Muscle layer of colon (tissue), 2 donors: ENCODE measurements around the gene SLC5A11.

Experiments used
- H3K27ac ChIP-seq: one replicate; pipeline ENCODE4 v1.7.0; 2013; ENCODE audit warnings: low read depth, mild to moderate bottlenecking, low read length, moderate library complexity
- H3K27me3 ChIP-seq, 2 donors: one replicate each; pipeline ENCODE4 v1.7.0; 2013; ENCODE audit warnings: low read length in 2 of 2, mild to moderate bottlenecking in 2 of 2; ENCODE audit not compliant: insufficient read depth in 2 of 2, control insufficient read depth in 1 of 2
- H3K36me3 ChIP-seq: one replicate; pipeline ENCODE4 v1.7.0; 2013; ENCODE audit warnings: mild to moderate bottlenecking, low read length; ENCODE audit not compliant: insufficient read depth
- H3K4me1 ChIP-seq: one replicate; pipeline ENCODE4 v1.7.0; 2013; ENCODE audit warnings: mild to moderate bottlenecking, low read length; ENCODE audit not compliant: insufficient read depth
- H3K4me3 ChIP-seq, 2 donors: one replicate each; pipeline ENCODE4 v1.7.0; 2013; ENCODE audit warnings: low read length in 2 of 2, low read depth in 1 of 2, mild to moderate bottlenecking in 1 of 2, moderate library complexity in 1 of 2
- H3K9ac ChIP-seq: one replicate; pipeline ENCODE4 v1.7.0; 2013; ENCODE audit warnings: low read length
- H3K9me3 ChIP-seq: one replicate; pipeline ENCODE4 v1.7.0; 2013; ENCODE audit warnings: mild to moderate bottlenecking, low read length
- donor health status: abdominal sarcoma.
- donor health status: Adenocarcinoma of cecum.

Gene SLC5A11

GRCh38 chr16:24906901-24907300 lies 61.1 kb downstream of the SLC5A11 start:
- Histone ChIP-seq H3K4me3 (no peak overlapping the region), H3K27me3 (no peaks in the 10 kb centered on the region), H3K9me3 (no peaks in the 10 kb centered on the region), H3K4me1 (no peaks in the 10 kb centered on the region), H3K36me3 (no peaks in the 10 kb centered on the region), H3K27ac (no peak overlapping the region), H3K9ac (no peak overlapping the region)

- Histone ChIP-seq H3K9ac (no peak overlapping the region), H3K4me3 (no peak overlapping the region), H3K36me3 (no peaks in the 10 kb centered on the region), H3K27ac (no peak overlapping the region), H3K4me1 (no peaks in the 10 kb centered on the region), H3K9me3 (no peaks in the 10 kb centered on the region), H3K27me3 (no peaks in the 10 kb centered on the region)
These were observed 63.0 kb downstream of the SLC5A11 start for GRCh38 chr16:24908716-24909115.

- H3K4me3 ChIP-seq, result no peak overlapping the region
- no peaks in the 10 kb centered on the region for H3K27me3 ChIP-seq
- H3K4me1 ChIP-seq, result no peaks in the 10 kb centered on the region
These were observed 64.1 kb downstream of the SLC5A11 start for GRCh38 chr16:24909856-24910255.

GRCh38 chr16:24915019-24915418 lies 69.3 kb downstream of the SLC5A11 start:
- Histone ChIP-seq H3K9ac (no peak overlapping the region), H3K27me3 (no peaks in the 10 kb centered on the region), H3K4me1 (no peaks in the 10 kb centered on the region), H3K9me3 (no peaks in the 10 kb centered on the region), H3K36me3 (peaks cover 18% of the 10 kb centered on the region), H3K27ac (no peak overlapping the region), H3K4me3 (no peak overlapping the region)

More at GRCh38 chr16:24909856-24910255, 64.1 kb downstream of the SLC5A11 start:
- Histone ChIP-seq H3K9me3 (no peaks in the 10 kb centered on the region), H3K27ac (no peak overlapping the region), H3K9ac (no peak overlapping the region), H3K36me3 (no peaks in the 10 kb centered on the region)

DNA sequence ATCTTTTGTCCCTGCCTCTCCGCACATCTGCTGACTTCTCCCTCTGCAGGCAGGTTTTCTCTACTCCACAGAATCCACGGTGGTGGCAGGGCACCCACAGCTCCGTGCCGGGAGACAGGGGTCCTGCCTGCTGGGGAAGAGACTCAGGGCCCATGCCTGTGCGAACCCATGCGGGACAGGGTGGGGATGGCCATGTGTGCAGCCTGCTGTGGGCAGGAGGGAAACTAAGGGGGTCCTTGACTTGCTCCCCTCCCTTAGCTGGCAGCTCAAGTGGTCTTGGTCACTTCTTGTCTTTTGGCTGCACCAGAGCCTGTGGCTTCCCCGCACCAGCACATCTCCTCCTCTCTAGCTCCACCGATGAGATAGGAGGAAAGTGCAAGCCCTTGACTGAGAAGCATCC lies 69.8 kb downstream of the SLC5A11 start:
- Histone ChIP-seq H3K4me3 (no peak overlapping the region), H3K4me1 (no peaks in the 10 kb centered on the region), H3K27ac (no peak overlapping the region), H3K9me3 (no peaks in the 10 kb centered on the region), H3K36me3 (peaks cover 23% of the 10 kb centered on the region), H3K9ac (no peak overlapping the region), H3K27me3 (no peaks in the 10 kb centered on the region)

DNA sequence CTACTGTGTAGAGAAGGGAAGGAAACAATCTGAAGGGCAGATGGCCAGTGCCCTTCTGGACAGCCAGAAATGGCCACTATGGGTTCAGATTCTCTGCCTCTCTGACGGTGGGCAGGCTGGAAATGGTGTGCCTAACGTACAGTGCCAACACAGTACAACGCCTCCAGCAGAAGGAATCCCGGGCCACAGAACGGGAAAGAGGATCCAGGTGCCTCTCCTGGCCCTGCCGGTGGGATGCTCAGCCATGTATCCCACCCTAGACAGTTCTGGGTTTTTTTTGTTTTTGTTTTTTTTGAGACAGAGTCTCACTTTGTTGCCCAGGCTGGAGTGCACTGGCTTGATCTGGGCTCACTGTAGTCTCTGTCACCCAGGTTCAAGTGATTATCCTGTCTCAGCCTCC lies 71.5 kb downstream of the SLC5A11 start:
- Histone ChIP-seq H3K36me3 (peaks cover 39% of the 10 kb centered on the region), H3K9ac (no peak overlapping the region), H3K4me1 (no peaks in the 10 kb centered on the region), H3K27me3 (no peaks in the 10 kb centered on the region), H3K9me3 (no peaks in the 10 kb centered on the region), H3K4me3 (no peak overlapping the region), H3K27ac (no peak overlapping the region)

GRCh38 chr16:24917891-24918290 lies 72.1 kb downstream of the SLC5A11 start:
- Histone ChIP-seq H3K27me3 (no peaks in the 10 kb centered on the region), H3K4me3 (no peak overlapping the region), H3K27ac (no peak overlapping the region), H3K9ac (no peak overlapping the region), H3K4me1 (no peaks in the 10 kb centered on the region), H3K9me3 (no peaks in the 10 kb centered on the region), H3K36me3 (peaks cover 39% of the 10 kb centered on the region)

DNA sequence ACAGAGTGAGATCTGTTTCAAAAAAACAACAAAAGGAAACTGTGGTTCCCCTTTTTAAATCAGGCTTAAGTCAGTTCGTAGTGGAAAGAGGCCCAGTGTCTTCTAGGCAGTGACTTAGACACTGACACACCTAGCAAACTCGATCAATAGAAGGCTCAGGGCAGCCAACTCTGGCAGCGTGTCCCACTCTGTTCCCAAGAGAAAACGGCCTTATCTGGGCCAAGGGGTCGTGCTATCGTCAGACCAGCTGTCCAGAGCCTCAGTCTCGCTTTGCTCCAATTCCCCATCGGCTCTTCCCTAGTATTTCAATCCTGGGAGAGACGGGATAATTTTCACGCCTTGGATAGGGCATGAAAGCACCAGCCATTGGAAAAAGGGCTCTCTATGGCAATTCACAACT lies 72.9 kb downstream of the SLC5A11 start:
- Histone ChIP-seq H3K9ac (no peak overlapping the region), H3K27ac (no peak overlapping the region), H3K36me3 (peaks cover 39% of the 10 kb centered on the region), H3K4me1 (no peaks in the 10 kb centered on the region), H3K9me3 (no peaks in the 10 kb centered on the region), H3K27me3 (no peaks in the 10 kb centered on the region), H3K4me3 (no peak overlapping the region)

- Histone ChIP-seq H3K36me3 (peaks cover 39% of the 10 kb centered on the region), H3K4me3 (no peak overlapping the region), H3K27me3 (no peaks in the 10 kb centered on the region), H3K4me1 (no peaks in the 10 kb centered on the region), H3K9me3 (no peaks in the 10 kb centered on the region), H3K27ac (no peak overlapping the region), H3K9ac (no peak overlapping the region)
These were observed 73.8 kb downstream of the SLC5A11 start for GRCh38 chr16:24919536-24919935.

DNA sequence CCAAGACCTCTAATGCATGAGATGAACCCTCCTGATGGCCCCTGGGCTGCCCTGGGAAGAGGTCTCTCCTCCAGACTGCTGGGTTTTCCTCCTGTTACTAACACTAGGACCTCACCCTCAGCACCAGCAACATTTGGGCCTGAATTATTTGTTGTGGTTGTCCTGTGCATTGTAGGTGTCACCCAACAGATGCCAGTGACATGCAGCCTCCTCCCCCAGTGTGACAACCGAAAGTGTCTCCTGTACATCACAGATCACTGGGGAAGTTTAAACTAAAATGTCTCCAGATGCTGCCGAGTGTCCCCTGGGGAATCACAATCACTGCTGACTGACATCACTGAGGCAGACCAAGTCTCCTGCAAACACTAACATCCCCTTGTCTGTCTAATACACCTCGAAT lies 74.8 kb downstream of the SLC5A11 start:
- Histone ChIP-seq H3K36me3 (peaks cover 39% of the 10 kb centered on the region), H3K9ac (no peak overlapping the region), H3K27ac (no peak overlapping the region), H3K4me1 (no peaks in the 10 kb centered on the region), H3K27me3 (no peaks in the 10 kb centered on the region), H3K9me3 (no peaks in the 10 kb centered on the region), H3K4me3 (no peak overlapping the region)

DNA sequence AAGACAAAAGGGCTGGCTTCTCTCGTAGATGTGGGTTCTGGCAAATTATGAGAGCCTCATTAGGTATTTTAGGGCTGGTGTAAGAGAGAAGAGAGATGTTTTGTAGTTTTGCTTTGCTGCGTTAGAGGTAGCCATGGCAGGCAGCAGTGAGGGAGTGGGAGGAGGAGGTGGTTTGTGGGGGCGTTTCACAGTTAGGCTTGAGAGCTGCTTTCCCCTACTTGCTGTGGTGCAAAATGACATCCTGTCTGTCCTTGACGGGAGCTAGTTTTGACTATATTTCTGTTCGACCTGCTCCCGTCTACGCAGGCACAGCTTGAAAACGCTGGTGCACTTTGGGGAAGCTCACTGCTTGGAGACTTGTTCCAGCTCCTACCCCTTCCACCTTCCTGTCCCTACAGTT lies 75.5 kb downstream of the SLC5A11 start:
- no peak overlapping the region for H3K4me3 ChIP-seq
- H3K27ac ChIP-seq, result no peak overlapping the region
- H3K4me1 ChIP-seq, result no peaks in the 10 kb centered on the region
- no peaks in the 10 kb centered on the region for H3K27me3 ChIP-seq
- peaks cover 39% of the 10 kb centered on the region for H3K36me3 ChIP-seq
- no peaks in the 10 kb centered on the region for H3K9me3 ChIP-seq
- H3K9ac ChIP-seq, result no peak overlapping the region

GRCh38 chr16:24925163-24925562 lies 79.4 kb downstream of the SLC5A11 start:
- no peaks in the 10 kb centered on the region for H3K27me3 ChIP-seq
- H3K4me1 ChIP-seq, result no peaks in the 10 kb centered on the region
- H3K9ac ChIP-seq, result no peak overlapping the region
- no peak overlapping the region for H3K27ac ChIP-seq
- no peak overlapping the region for H3K4me3 ChIP-seq
- H3K9me3 ChIP-seq, result no peaks in the 10 kb centered on the region
- peaks cover 35% of the 10 kb centered on the region for H3K36me3 ChIP-seq
